HG03064 (cell line): ENCODE data around the gene CCDC137.
"Not testable (repeated sequence)": the region's sequence is repeated elsewhere in the genome, so short reads cannot be mapped to it uniquely, and the experiment has no call there.

Experiments used
- ATAC-seq: cut with Tn5 transposase; IDR thresholded peaks from one replicate; pipeline ENCODE4 v1.9.1; 2021; ENCODE audit warnings: low read depth; ENCODE audit not compliant: unreplicated experiment

CCDC137 gene

GRCh38 chr17:81648707-81649085, 17.8 kb upstream of the CCDC137 start:
- ATAC-seq = no peak

- ATAC-seq = no peak
Observed at GRCh38 chr17:81650951-81651350, 15.6 kb upstream of the CCDC137 start.

GRCh38 chr17:81651692-81652091, 14.8 kb upstream of the CCDC137 start:
- ATAC-seq = no peak

GRCh38 chr17:81652906-81653771, 13.4 kb upstream of the CCDC137 start:
- ATAC-seq = no peak

- ATAC-seq = no peak
Observed at GRCh38 chr17:81655378-81656117, 11.0 kb upstream of the CCDC137 start.

- ATAC-seq = no peak
Observed at GRCh38 chr17:81656118-81656743, 10.3 kb upstream of the CCDC137 start, which contains the start of gene PDE6G. TSS of gene PDE6G (minus strand) at chr17:81656542. CDS start at chr17:81653305, 3,237 bp downstream.

GRCh38 chr17:81656835-81657234, 9.7 kb upstream of the CCDC137 start:
- no peak for ATAC-seq

GRCh38 chr17:81659038-81659437, 7.5 kb upstream of the CCDC137 start:
- no peak for ATAC-seq

- no peak for ATAC-seq
Observed at GRCh38 chr17:81660441-81660840, 6.1 kb upstream of the CCDC137 start.

- ATAC-seq = no peak
Observed at GRCh38 chr17:81662002-81662401, 4.5 kb upstream of the CCDC137 start.

GRCh38 chr17:81664051-81664470, 2.5 kb upstream of the CCDC137 start:
- no peak for ATAC-seq

- ATAC-seq = peak; percentile 17
Observed at GRCh38 chr17:81665205-81666091, 1.1 kb upstream of the CCDC137 start.

GRCh38 chr17:81666092-81666341, 520 bp upstream of the CCDC137 start:
- ATAC-seq = no peak

GRCh38 chr17:81667754-81668153, 1.2 kb downstream of the CCDC137 start:
- ATAC-seq = no peak

GRCh38 chr17:81672504-81672903, 6.0 kb downstream of the CCDC137 start:
- ATAC-seq = no peak

GRCh38 chr17:81672954-81673353, 6.4 kb downstream of the CCDC137 start:
- ATAC-seq = no peak

- ATAC-seq = no peak
Observed at GRCh38 chr17:81673561-81674258, 7.2 kb downstream of the CCDC137 start.

GRCh38 chr17:81675515-81676221, 9.1 kb downstream of the CCDC137 start:
- not testable (repeated sequence) for ATAC-seq

GRCh38 chr17:81676906-81677305, 10.4 kb downstream of the CCDC137 start:
- no peak for ATAC-seq
